Right cardiac atrium (tissue), 5 donors: ENCODE measurements around the gene APRT. TPM values are rescaled to one million over a fixed set of nuclear protein-coding genes. Genes with fewer than 3 reads are reported as not detected.
A peak's percentile ranks its signal among the peaks of the same experiment; 100 is the strongest.
"Not testable (repeated sequence)": the region's sequence is repeated elsewhere in the genome, so short reads cannot be mapped to it uniquely, and the experiment has no call there.

Experiments used
- ATAC-seq, 2 donors: fragments of 200-7000 bp; cut with Tn5 transposase; one replicate each; pipeline versions ENCODE4 v1.8.0 to v1.9.1; 2020; ENCODE audit warnings: moderate library complexity in 2 of 2, mild to moderate bottlenecking in 1 of 2
- DNase-seq, 3 donors: peaks; one replicate each; pipeline ENCODE4 v3.0.0-alpha.2; 2020
- H3K27ac ChIP-seq: one replicate; pipeline ENCODE4 v1.5.1; 2013; ENCODE audit warnings: mild to moderate bottlenecking, low read length, control low read depth, moderate library complexity
- H3K27me3 ChIP-seq: one replicate; pipeline ENCODE4 v1.6.1; 2013; ENCODE audit not compliant: control insufficient read depth, insufficient read depth
- H3K4me1 ChIP-seq: one replicate; pipeline ENCODE4 v1.6.1; 2013; ENCODE audit warnings: low read length; ENCODE audit not compliant: control insufficient read depth, insufficient read depth
- H3K4me3 ChIP-seq: one replicate; pipeline ENCODE4 v1.5.1; 2013; ENCODE audit warnings: low read length, control low read depth
- H3K9me3 ChIP-seq: one replicate; pipeline ENCODE4 v1.6.1; 2013; ENCODE audit warnings: low read length; ENCODE audit not compliant: control insufficient read depth
- WGBS: extraction: QIAGEN DNeasy Blood & Tissue Kit; methylation state at CpG from one replicate; pipeline ENCODE4 v1.1.7; 2013; 5-methylcytosine and 5-hydroxymethylcytosine counted together
- intact Hi-C, 4 donors: fragments of 100-400 bp; cut with DNase I; formaldehyde crosslinking; loops; one replicate each; pipeline versions ENCODE4 v1.11.0 to v1.14.0; 2022 to 2023
- polyA plus RNA-seq: library from polyadenylated mRNA; stranded (reverse); fragments of 200-250 nt; gene quantifications from one replicate; pipeline ENCODE4 v1.2.3, GENCODE V29; 2013
- total RNA-seq, 4 donors: library from RNA; stranded (reverse); fragmentation: NEBNext Ultra II Directional; extraction: Animal tissue kit (Norgen Biotek cat#: 25700); gene quantifications; one replicate each; pipeline ENCODE4 v1.2.1, GENCODE V29; 2021
- donor health status: healthy with polysubstance abuse.
- donor health status: DM: no; HTN: yes; CAD: no.
- donor health status: DM: no; HTN: no; CAD: no.
- donor health status: DM: no; HTN: yes; CAD: no; lungs with severe emphysema.
- donor health status: DM: yes; HTN: yes; CAD: no.

APRT gene
- total and polyA plus RNA-seq, 5 donors: 40.8 to 82.0 (median 51.6) TPM

- 88% methylated on average over 34 of the region's 34 CpGs for WGBS
- DNase-seq (no peak), ATAC-seq (no peak)
- no peak overlapping the region for H3K4me3 ChIP-seq
- intact Hi-C loops: no loop called here
- no peaks in the 10 kb centered on the region for H3K9me3 ChIP-seq
- peaks cover 9% of the 10 kb centered on the region for H3K4me1 ChIP-seq
- H3K27me3 ChIP-seq: no peaks in the 10 kb centered on the region
- H3K27ac ChIP-seq: no peak overlapping the region
These were observed 34.1 kb downstream of the APRT start for GRCh38 chr16:88777471-88778270.

- peaks cover 12% of the 10 kb centered on the region for H3K4me1 ChIP-seq
- no peak overlapping the region for H3K27ac ChIP-seq
- ATAC-seq (no peak), DNase-seq (peak in 1 of 3 donors; percentile 32)
- H3K27me3 ChIP-seq: no peaks in the 10 kb centered on the region
- intact Hi-C loops: no loop called here
- no peaks in the 10 kb centered on the region for H3K9me3 ChIP-seq
- 94% methylated on average over 18 of the region's 18 CpGs for WGBS
- no peak overlapping the region for H3K4me3 ChIP-seq
These were observed 35.9 kb downstream of the APRT start for GRCh38 chr16:88775825-88776224.

GRCh38 chr16:88774544-88775393 is 37.0 kb downstream of the APRT start:
- no peak overlapping the region for H3K27ac ChIP-seq
- WGBS: 92% methylated on average over 32 of the region's 32 CpGs
- intact Hi-C loops: no loop called here
- no peak for ATAC-seq
- peaks cover 10% of the 10 kb centered on the region for H3K4me1 ChIP-seq
- H3K27me3 ChIP-seq: no peaks in the 10 kb centered on the region
- no peak overlapping the region for H3K4me3 ChIP-seq
- no peak for DNase-seq
- H3K9me3 ChIP-seq: no peaks in the 10 kb centered on the region

- Histone ChIP-seq H3K27ac (no peak overlapping the region), H3K4me1 (peaks cover 9% of the 10 kb centered on the region), H3K9me3 (no peaks in the 10 kb centered on the region), H3K27me3 (no peaks in the 10 kb centered on the region), H3K4me3 (no peak overlapping the region)
- 36% methylated on average over 12 of the region's 12 CpGs for WGBS
- intact Hi-C loops: no loop called here
- ATAC-seq (peak; percentile 75 to 87), DNase-seq (peak; percentile 91 to 95 (median 92))
These were observed 37.9 kb downstream of the APRT start for GRCh38 chr16:88773812-88774291.

- ATAC-seq (peak; percentile 15 to 34), DNase-seq (peak; percentile 73 to 85 (median 84))
- Histone ChIP-seq H3K9me3 (no peaks in the 10 kb centered on the region), H3K4me3 (no peak overlapping the region), H3K27ac (no peak overlapping the region), H3K4me1 (peaks cover 16% of the 10 kb centered on the region), H3K27me3 (no peaks in the 10 kb centered on the region)
- intact Hi-C loops: no loop called here
- 36% methylated on average over 29 of the region's 29 CpGs for WGBS
These were observed 38.6 kb downstream of the APRT start for GRCh38 chr16:88772871-88773811.

GRCh38 chr16:88771781-88772180 is 39.9 kb downstream of the APRT start:
- H3K27ac ChIP-seq, ATAC-seq, H3K4me3 ChIP-seq, DNase-seq, H3K27me3 ChIP-seq, H3K9me3 ChIP-seq, intact Hi-C loops: not testable (repeated sequence)
- peaks cover 25% of the 10 kb centered on the region for H3K4me1 ChIP-seq
- 98% methylated on average over 18 of the region's 23 CpGs for WGBS

- Histone ChIP-seq H3K9me3 (no peaks in the 10 kb centered on the region), H3K27me3 (no peaks in the 10 kb centered on the region), H3K4me1 (peaks cover 25% of the 10 kb centered on the region), H3K27ac (no peak overlapping the region), H3K4me3 (no peak overlapping the region)
- no peak for DNase-seq
- intact Hi-C loops: no loop called here
- WGBS: 86% methylated on average over 19 of the region's 19 CpGs
- ATAC-seq: no peak
These were observed 40.4 kb downstream of the APRT start for GRCh38 chr16:88771294-88771772.

GRCh38 chr16:88770461-88771293 is 41.1 kb downstream of the APRT start:
- WGBS: 55% methylated on average over 41 of the region's 41 CpGs
- Histone ChIP-seq H3K27me3 (no peaks in the 10 kb centered on the region), H3K4me3 (no peak overlapping the region), H3K9me3 (no peaks in the 10 kb centered on the region), H3K4me1 (peaks cover 25% of the 10 kb centered on the region), H3K27ac (no peak overlapping the region)
- intact Hi-C loops: no loop called here
- peak in 2 of 3 donors; percentile 53 to 67 for DNase-seq
- ATAC-seq: peak; percentile 1 to 8

- Histone ChIP-seq H3K4me3 (no peak overlapping the region), H3K4me1 (peaks cover 25% of the 10 kb centered on the region), H3K27me3 (no peaks in the 10 kb centered on the region), H3K27ac (no peak overlapping the region), H3K9me3 (no peaks in the 10 kb centered on the region)
- intact Hi-C loops: no loop called here
- 72% methylated on average over 30 of the region's 30 CpGs for WGBS
- DNase-seq: peak in 1 of 3 donors; percentile 61
- peak in 1 of 2 donors; percentile 2 for ATAC-seq
These were observed 41.9 kb downstream of the APRT start for GRCh38 chr16:88769617-88770460.
